Activated CD8-positive, alpha-beta memory T cell treated with anti-CD3 and anti-CD28 coated beads for 4 hours (primary cell): Measurements from ENCODE around the gene ZSCAN5C.
"Not testable (repeated sequence)": the region's sequence is repeated elsewhere in the genome, so short reads cannot be mapped to it uniquely, and the experiment has no call there.

Experiments used
- DNase-seq, 2 donors: peaks; one replicate each; pipeline ENCODE4 v3.0.0-alpha.2; 2020; ENCODE audit warnings: low read depth in 2 of 2

Gene ZSCAN5C

DNA sequence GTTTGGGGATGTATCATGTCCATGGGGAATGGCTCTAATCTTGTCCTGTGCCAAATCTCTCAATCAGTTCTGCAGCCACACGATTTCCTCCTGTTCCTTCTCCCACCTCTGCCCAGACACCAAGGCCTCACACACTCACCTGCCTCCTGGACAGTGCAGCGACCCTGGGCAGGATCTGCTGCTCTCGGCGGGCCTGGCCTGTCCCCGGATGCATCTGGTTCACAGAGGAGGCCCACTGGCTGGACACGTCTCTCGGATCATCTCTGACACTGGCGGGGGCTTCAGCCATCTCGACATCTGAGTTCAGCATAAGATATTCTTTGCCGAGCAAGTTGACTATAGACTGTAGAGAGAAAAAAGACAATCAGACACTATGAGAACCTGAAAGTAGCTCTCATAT, 10.4 kb upstream of the ZSCAN5C start:
- DNase-seq = no peak

- no peak for DNase-seq
Observed at GRCh38 chr19:56193981-56194640, 8.0 kb upstream of the ZSCAN5C start.

DNA sequence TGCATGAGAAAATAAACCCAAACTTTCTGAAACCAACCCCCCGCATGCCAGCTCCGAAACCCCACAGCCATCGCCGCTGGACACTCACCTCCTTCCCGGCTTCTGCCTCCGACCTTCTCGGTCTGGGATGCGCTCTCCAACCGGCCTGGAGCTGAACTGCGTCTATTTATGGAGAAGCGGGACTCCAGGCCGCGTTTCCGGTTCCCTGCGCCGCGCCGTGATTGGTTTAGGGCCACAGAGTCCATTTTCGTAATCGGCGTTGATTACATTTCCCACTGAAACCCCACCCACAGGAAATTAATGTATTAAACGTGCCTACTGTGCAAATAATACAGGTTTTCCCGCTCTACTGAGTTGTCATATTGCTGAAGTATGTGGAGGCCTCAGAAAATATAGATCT, 4.4 kb upstream of the ZSCAN5C start, which contains the start of gene ZSCAN5B:
Gene ZSCAN5B, minus strand, starts transcription at position 138 of the 400 bp plus-strand sequence. CDS start 4,731 bp downstream, outside the sequence.
- DNase-seq = not testable (repeated sequence)

DNA sequence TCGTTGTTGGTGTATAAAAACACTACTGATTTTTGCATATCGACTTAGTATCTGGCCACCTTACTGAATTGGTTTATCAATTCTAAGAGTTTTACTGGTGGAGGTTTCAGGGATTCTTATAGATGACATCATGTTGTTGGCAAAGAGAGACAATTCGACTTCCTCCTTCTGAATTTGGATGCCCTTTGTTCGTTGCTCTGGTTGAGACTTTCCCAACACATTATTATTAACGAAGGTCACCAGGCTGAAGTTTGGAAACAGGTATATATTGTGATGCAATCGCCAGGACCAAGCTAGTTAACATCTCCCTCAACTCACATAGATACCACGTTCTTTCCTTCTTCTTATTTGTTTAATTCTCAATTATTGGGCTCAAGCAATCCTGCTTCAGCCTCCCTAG, 2.4 kb upstream of the ZSCAN5C start:
- DNase-seq = no peak

DNA sequence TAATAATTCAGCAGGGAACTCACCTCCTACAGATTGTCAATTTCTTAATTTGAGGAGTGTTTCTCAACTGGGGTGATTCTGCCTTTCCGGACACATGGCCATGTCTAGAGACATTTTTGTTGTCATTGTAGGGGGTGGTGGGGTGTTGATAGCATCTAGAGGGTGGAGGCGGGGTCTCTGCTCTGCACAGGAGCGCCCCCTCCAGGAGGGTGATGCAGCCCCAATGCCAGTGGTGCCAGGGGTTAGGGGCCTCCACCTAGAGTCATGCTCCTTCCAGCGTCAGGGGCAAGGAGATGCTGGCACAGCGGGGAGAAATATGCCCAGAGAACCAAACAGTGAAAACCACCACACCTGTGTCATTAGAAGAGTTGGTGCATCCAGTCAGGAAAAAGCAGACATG, 5.5 kb downstream of the ZSCAN5C start:
- not testable (repeated sequence) for DNase-seq

- DNase-seq = no peak
Observed at GRCh38 chr19:56209091-56209490, 7.0 kb downstream of the ZSCAN5C start.

DNA sequence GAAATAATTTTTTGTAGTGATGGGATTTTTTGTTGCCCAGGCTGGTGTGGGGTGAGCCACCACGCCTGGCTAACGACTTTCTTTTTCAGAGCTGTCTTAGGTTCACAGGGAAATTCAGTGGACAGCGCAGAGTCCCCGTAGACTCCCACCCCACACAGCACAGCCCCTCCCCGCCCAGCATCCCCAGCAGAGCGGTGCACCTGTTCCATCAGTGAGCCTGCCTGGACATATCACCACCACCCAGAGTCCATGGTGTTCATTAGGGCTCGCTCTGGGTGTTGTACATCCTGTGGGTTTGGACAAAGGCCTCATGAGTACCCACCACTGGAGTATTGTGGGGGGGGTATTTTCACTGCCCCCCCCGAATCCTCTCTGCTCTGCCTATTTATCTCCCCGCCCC, 8.0 kb downstream of the ZSCAN5C start:
- not testable (repeated sequence) for DNase-seq

GRCh38 chr19:56211718-56212117, 9.6 kb downstream of the ZSCAN5C start:
- DNase-seq = no peak

- DNase-seq = no peak
Observed at GRCh38 chr19:56217039-56217949, 15.2 kb downstream of the ZSCAN5C start.

DNA sequence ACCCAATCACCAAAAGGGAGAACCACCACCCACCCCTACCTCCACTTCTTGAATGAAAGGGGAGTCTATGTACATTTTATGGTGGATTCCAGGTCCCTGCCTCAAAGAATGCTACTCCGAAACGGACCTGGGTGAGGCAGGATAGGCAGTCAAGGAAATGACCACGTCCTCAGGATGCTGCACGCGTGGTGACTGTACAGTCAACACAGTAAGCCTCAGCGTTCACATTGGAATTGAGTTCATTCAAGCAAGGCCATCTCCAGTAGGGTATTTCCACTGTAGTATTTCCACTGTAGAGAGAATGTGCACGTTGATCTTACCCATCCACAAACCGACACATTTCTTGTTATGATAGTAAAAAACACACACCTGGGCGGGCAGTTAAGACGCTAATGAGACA, 16.9 kb downstream of the ZSCAN5C start:
- no peak for DNase-seq

GRCh38 chr19:56221442-56221841, 19.4 kb downstream of the ZSCAN5C start:
- not testable (repeated sequence) for DNase-seq

DNA sequence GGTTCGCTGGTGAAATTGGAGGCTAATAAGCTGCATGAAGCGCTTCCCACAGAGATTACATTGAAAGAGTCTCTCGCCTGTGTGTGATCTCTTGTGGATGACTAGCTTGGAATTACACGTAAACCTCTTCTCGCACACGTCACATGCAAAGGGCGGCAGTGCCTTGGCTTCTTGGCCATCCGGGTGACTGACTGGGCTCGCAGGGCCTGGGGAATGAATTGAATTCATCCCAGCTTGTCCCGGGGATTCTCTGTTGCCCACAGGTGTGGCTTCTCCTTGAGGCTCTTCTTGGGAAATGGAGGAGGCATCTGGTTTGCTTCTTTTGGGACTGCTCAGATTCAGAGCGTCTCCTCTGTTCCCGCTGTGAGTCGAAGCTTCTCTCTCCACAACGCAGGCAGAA, 19.8 kb downstream of the ZSCAN5C start:
- DNase-seq = no peak

DNA sequence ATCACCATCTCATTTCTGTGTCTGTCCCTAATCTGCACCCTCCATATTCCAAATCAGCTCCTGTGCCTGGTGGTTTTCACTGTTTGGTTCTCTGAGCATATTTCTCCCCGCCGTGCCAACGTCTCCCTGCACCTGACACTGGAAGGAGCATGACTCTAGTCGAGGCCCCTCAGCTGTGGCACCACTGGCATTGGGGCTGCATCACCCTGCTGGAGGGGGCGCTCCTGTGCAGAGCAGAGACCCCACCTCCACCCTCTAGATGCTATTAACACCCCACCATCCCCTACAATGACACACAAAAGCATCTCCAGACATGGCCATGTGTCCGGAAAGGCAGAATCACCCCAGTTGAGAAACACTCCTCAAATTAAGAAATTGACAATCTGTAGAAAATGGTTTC, 20.8 kb downstream of the ZSCAN5C start:
- DNase-seq = no peak

DNA sequence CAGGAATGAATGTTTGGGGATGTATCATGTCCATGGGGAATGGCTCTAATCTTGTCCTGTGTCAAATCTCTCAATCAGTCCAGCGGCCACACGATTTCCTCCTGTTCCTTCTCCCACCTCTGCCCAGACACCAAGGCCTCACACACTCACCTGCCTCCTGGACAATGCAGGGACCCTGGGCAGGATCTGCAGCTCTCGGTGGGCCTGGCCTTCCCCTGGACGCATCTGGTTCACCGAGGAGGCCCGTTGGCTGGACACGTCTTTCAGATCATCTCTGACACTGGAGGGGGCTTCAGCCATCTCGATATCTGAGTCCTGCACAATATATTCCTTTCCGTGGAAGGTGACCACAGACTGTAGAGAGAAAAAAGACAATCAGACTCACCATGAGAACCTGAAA, 21.4 kb downstream of the ZSCAN5C start:
- DNase-seq = no peak

DNA sequence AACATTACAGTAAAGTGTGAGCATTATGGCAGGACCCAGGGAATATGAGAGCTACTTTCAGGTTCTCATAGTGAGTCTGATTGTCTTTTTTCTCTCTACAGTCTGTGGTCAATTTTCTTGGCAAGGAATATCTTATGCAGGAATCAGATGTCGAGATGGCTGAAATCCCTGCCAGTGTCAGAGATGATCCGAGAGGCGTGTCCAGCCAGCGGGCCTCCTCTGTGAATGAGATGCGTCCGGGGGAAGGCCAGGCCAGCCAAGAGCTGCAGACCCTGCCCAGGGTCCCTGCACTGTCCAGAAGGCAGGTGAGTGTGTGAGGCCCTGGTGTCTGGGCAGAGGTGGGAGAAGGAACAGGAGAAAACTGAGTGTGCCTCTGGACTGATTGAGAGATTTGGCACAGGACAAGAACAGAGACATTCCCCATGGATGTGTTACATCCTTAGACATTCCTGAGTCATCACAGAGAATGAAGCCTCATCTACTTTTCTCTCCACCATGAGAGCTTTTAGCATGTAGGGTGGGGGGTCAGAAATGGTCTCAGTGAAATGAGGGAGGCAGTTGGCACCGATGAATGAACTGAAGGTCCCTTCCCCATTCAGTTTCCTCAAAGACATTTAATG, 43.2 kb downstream of the ZSCAN5C start:
- no peak for DNase-seq

- DNase-seq = not testable (repeated sequence)
Observed at GRCh38 chr19:56245764-56246163, 43.7 kb downstream of the ZSCAN5C start.

- not testable (repeated sequence) for DNase-seq
Observed at GRCh38 chr19:56248736-56249338, 46.8 kb downstream of the ZSCAN5C start.

- DNase-seq = peak; percentile 17 to 37
Observed at GRCh38 chr19:56252699-56253422, 50.8 kb downstream of the ZSCAN5C start.

GRCh38 chr19:56253737-56254136, 51.7 kb downstream of the ZSCAN5C start:
- DNase-seq = no peak

GRCh38 chr19:56258272-56258671, 56.2 kb downstream of the ZSCAN5C start:
- no peak for DNase-seq
